ENCODE data around the gene LSM11. TPM values are rescaled to one million over a fixed set of nuclear protein-coding genes. Genes with fewer than 3 reads are reported as not detected.

Gene LSM11
- total and polyA plus RNA-seq, 2 of the 4 experiments (the other 2 are of a cell fraction) = 1.4 to 3.0 TPM

DNA sequence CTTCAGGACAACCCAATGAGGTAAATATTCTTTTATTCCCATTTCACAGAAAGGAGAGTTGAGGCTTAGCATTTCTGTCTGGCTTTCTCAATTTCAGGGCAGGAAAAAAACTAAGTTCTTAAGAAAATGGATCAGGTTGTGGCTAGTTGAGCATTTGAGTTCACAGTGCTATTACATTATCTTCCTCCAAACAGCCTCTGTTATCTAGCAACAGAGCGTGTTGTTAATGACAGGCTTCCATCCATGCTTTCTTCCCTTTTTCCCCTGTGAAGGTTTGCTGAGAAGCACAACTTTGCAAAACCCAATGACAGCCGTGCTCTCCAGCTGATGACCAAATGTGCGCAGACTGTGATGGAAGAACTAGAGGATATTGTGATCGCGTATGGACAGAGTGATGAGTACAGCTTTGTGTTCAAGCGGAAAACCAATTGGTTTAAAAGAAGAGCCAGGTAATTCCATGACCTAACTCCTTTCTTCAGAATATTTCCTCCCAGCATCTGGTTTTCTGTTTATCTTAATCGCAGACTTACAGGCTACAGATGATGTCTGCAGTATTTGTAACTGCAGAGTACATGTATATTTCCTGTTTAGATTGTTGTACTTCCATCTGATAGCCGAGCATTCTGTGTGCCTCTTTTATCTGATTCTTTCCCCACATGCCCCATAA lies 10.8 kb upstream of the LSM11 start:
- Histone ChIP-seq H2AK5ac (ENCODE audit: low read depth, low read length) (no peak overlapping the region), H3K23ac (ENCODE audit: low read depth, low read length) (no peak overlapping the region), H3K4me3 (ENCODE audit: insufficient read depth, low read depth, low read length) (no peak overlapping the region), H3K27me3 (ENCODE audit: control insufficient read depth, insufficient read depth, low read length) (no peaks in the 10 kb centered on the region), H3K4me1 (ENCODE audit: control insufficient read depth, insufficient read depth, low read length) (no peaks in the 10 kb centered on the region), H3K4me2 (ENCODE audit: low read depth, low read length) (no peak overlapping the region), H3K56ac (ENCODE audit: extremely low read depth, insufficient read depth, low read length) (no peak overlapping the region), H4K5ac (ENCODE audit: low read depth, low read length) (no peak overlapping the region), H3K36me3 (ENCODE audit: control insufficient read depth, insufficient read depth, low read length) (peaks cover 10% of the 10 kb centered on the region), H4K8ac (ENCODE audit: low read depth in 2 of 2, low read length in 2 of 2) (no peak overlapping the region), H3K27ac (ENCODE audit: insufficient read depth, low read length) (no peak overlapping the region), H2BK5ac (ENCODE audit: low read depth, low read length, poor library complexity, severe bottlenecking) (no peak overlapping the region), H2BK120ac (ENCODE audit: low read depth, low read length) (no peak overlapping the region), H3K9ac (ENCODE audit: low read depth, low read length) (no peak overlapping the region), H3K9me1 (ENCODE audit: insufficient read depth, low read length) (no peaks in the 10 kb centered on the region), H3K9me3 (ENCODE audit: control insufficient read depth, insufficient read depth, low read length) (no peaks in the 10 kb centered on the region), H2BK20ac (ENCODE audit: low read depth, low read length) (no peak overlapping the region), H2BK15ac (ENCODE audit: low read depth, low read length) (no peak overlapping the region), H4K91ac (ENCODE audit: insufficient read depth, low read depth, low read length) (no peak overlapping the region), H3K4ac (ENCODE audit: low read depth, low read length) (no peak overlapping the region), H3K18ac (ENCODE audit: low read depth, low read length) (no peak overlapping the region), H4K20me1 (ENCODE audit: insufficient read depth, low read length) (no peaks in the 10 kb centered on the region), H3K14ac (replicated peaks; ENCODE audit: low read depth, low read length) (no peak overlapping the region), H3K79me1 (ENCODE audit: low read depth in 1 of 2, low read length in 2 of 2) (peaks cover 5 to 12% of the 10 kb centered on the region in 2 experiments; a peak in 3 of 4 replicates), H2AFZ (replicated peaks; ENCODE audit: low read length, poor library complexity) (no peak overlapping the region), H2AK9ac (replicated peaks; ENCODE audit: low read depth, low read length, poor library complexity) (no peak overlapping the region)
- POLR2A ChIA-PET (ENCODE audit: unreplicated experiment) = no interaction called here
- TF ChIP-seq, protein P1, sequence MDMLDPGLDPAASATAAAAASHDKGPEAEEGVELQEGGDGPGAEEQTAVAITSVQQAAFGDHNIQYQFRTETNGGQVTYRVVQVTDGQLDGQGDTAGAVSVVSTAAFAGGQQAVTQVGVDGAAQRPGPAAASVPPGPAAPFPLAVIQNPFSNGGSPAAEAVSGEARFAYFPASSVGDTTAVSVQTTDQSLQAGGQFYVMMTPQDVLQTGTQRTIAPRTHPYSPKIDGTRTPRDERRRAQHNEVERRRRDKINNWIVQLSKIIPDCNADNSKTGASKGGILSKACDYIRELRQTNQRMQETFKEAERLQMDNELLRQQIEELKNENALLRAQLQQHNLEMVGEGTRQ (IDR thresholded peaks at IDR 0.05; ENCODE audit: low read depth, low read length) = no peak
- TF ChIP-seq SMC3 (IDR thresholded peaks at IDR 0.05; ENCODE audit: low read depth, low read length) (no peak), MXI1 (IDR thresholded peaks at IDR 0.05; ENCODE audit: borderline replicate concordance, low read depth, low read length) (no peak), CHD1 (IDR thresholded peaks at IDR 0.05; ENCODE audit: low read depth, low read length) (no peak), RAD21 (IDR thresholded peaks at IDR 0.05; ENCODE audit: low read length) (no peak), RCOR1 (IDR thresholded peaks at IDR 0.05; ENCODE audit: insufficient replicate concordance, low read length) (no peak), BHLHE40 (IDR thresholded peaks at IDR 0.05; ENCODE audit: low read depth, low read length) (no peak), NFE2L2 (IDR thresholded peaks at IDR 0.05; ENCODE audit: low read depth, low read length) (no peak), CEBPB (IDR thresholded peaks at IDR 0.05; ENCODE audit: low read depth, low read length) (no peak), RFX5 (IDR thresholded peaks at IDR 0.05; ENCODE audit: low read depth, low read length) (no peak), FOS (IDR thresholded peaks at IDR 0.05; ENCODE audit: low read depth, low read length) (no peak), POLR2A (IDR thresholded peaks at IDR 0.05; ENCODE audit: low read depth, low read length) (no peak)
- TF ChIP-seq, protein P2, sequence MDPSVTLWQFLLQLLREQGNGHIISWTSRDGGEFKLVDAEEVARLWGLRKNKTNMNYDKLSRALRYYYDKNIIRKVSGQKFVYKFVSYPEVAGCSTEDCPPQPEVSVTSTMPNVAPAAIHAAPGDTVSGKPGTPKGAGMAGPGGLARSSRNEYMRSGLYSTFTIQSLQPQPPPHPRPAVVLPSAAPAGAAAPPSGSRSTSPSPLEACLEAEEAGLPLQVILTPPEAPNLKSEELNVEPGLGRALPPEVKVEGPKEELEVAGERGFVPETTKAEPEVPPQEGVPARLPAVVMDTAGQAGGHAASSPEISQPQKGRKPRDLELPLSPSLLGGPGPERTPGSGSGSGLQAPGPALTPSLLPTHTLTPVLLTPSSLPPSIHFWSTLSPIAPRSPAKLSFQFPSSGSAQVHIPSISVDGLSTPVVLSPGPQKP (IDR thresholded peaks at IDR 0.05; ENCODE audit: borderline replicate concordance, low read depth, low read length) = no peak
- ATAC-seq (ENCODE audit: low read depth) = no peak
- no TSS peak for BruUV-seq (replicated peaks)
- dilution Hi-C loops (cut with HindIII; ENCODE audit: low sequenced_read_pairs, unreplicated experiment) = no loop called here
- CTCF ChIA-PET = no interaction called here
- intact Hi-C loops (cut with micrococcal nuclease) = loop anchor here (5.0 kb wide), 1 partner anchor 215 kb away; no protein-coding TSS in a partner anchor
- 100% methylated on average over 1 of the region's 8 CpGs; no CpG with 5 or more reads in 1 of the 2 experiments for WGBS, 2 experiments (ENCODE audit: extremely low coverage in 2 of 2, insufficient read length in 1 of 2)
- DNase-seq = no peak
- in situ Hi-C loops (cut with MboI; ENCODE audit: low sequenced_read_pairs) = loop anchor here (10.0 kb wide), 1 partner anchor 408 kb away; no protein-coding TSS in a partner anchor
